GM12874 (cell line): ENCODE data around the gene SP140L.

Experiments
- CTCF ChIP-seq: IDR thresholded peaks from 2 replicates; pipeline ENCODE4 v1.5.1; 2011; ENCODE audit warnings: low read depth, mild to moderate bottlenecking, control low read depth, low read length, moderate library complexity; ENCODE audit not compliant: insufficient read depth

Gene SP140L

GRCh38 chr2:230306474-230306873 is 20.5 kb upstream of the SP140L start:
- TF ChIP-seq CTCF = no peak

- no peak for TF ChIP-seq CTCF
Measured at GRCh38 chr2:230307485-230307884, 19.5 kb upstream of the SP140L start.

GRCh38 chr2:230308402-230309000 is 18.5 kb upstream of the SP140L start:
- TF ChIP-seq CTCF = no peak

- no peak for TF ChIP-seq CTCF
Measured at GRCh38 chr2:230312638-230313037, 14.4 kb upstream of the SP140L start.

GRCh38 chr2:230317366-230317765 is 9.6 kb upstream of the SP140L start:
- TF ChIP-seq CTCF = no peak

- TF ChIP-seq CTCF = no peak
Measured at GRCh38 chr2:230318190-230319121, 8.5 kb upstream of the SP140L start.

GRCh38 chr2:230319211-230319862 is 7.7 kb upstream of the SP140L start:
- TF ChIP-seq CTCF = no peak
